Measurements from ENCODE around the gene LGALS12.

- no peak for TF ChIP-seq RAD21 (IDR thresholded peaks at IDR 0.05; ENCODE audit: low read depth)
- TF ChIP-seq FOXM1 (IDR thresholded peaks at IDR 0.05; ENCODE audit: borderline replicate concordance, low read depth), result no peak
- TF ChIP-seq EP300 (IDR thresholded peaks at IDR 0.05; ENCODE audit: borderline replicate concordance), result no peak
Observed at GRCh38 chr11:63551889-63552266, 46.0 kb downstream of the LGALS12 start.

Data from Ishikawa (cell line).